Suprapubic skin (tissue), 4 donors: ENCODE results near the gene MTREX.

ENCODE experiments used
- CTCF ChIP-seq, 2 donors: fragments of 200-600 bp in 1 of 2; fragments of 450-650 bp in 1 of 2; sonication (generic) in 1 of 2; IDR thresholded peaks; one replicate each; pipeline ENCODE4 v1.5.1; 2016 to 2019; ENCODE audit warnings: antibody characterized with exemption in 2 of 2, mild to moderate bottlenecking in 1 of 2, moderate library complexity in 1 of 2
- EP300 ChIP-seq: sonication (generic); formaldehyde crosslinking; IDR thresholded peaks from one replicate; pipeline ENCODE4 v1.6.1; 2017; ENCODE audit warnings: antibody characterized with exemption
- POLR2A ChIP-seq, 2 donors: fragments of 450-650 bp; IDR thresholded peaks; one replicate each; pipeline ENCODE4 v1.6.1; 2017; ENCODE audit warnings: antibody characterized with exemption in 2 of 2, mild to moderate bottlenecking in 2 of 2, moderate library complexity in 2 of 2
- POLR2AphosphoS5 ChIP-seq, 3 donors: sonication (generic); formaldehyde crosslinking; IDR thresholded peaks; one replicate each; pipeline ENCODE4 v1.6.1; 2017; ENCODE audit warnings: antibody characterized with exemption in 3 of 3

GRCh38 chr5:55410845-55411244 lies 103.1 kb downstream of the MTREX start:
- no peak for TF ChIP-seq POLR2A (IDR thresholded peaks at IDR 0.05)
- no peak for TF ChIP-seq CTCF (IDR thresholded peaks at IDR 0.05)
- TF ChIP-seq POLR2AphosphoS5 (IDR thresholded peaks at IDR 0.05) = no peak
- TF ChIP-seq EP300 = no peak
